ENCODE data around the gene SIGLEC1. TPM values are rescaled to one million over a fixed set of nuclear protein-coding genes. Genes with fewer than 3 reads are reported as not detected.
A peak's percentile ranks its signal among the peaks of the same experiment; 100 is the strongest.

Gene SIGLEC1
- total RNA-seq, 1 experiment from 2014 or later = not detected

DNA sequence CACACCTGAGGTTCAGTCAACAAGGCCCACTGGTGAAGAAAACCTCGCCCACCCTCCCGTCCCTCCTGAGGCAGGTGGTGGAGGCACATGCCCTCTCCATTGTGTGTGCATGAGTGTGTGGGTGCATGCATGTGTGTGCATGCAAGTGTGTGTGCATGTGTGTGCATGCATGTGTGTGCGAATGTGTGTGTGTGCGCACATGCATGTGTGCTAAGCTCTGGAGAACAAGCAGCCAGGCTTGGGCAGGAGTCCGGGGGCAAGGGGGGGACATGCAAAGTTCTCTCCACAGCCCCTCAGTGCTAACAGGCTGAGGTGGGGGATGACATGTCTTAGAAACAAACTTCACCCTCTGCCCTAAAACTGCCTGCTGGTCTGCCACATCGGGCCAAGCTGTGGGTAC is 17.0 kb upstream of the SIGLEC1 start:
- ATAC-seq (no peak), DNase-seq (no peak)
- ChIA-PET POLR2A (ENCODE audit: unreplicated experiment) (interaction anchor here (0.6 kb wide), 1 partner anchor 84 kb away, joined by 3 read pairs; no protein-coding TSS in a partner anchor), CTCF (no interaction called here)
- Histone ChIP-seq H3K4me1 (ENCODE audit: insufficient read depth, low read length) (peaks cover 20% of the 10 kb centered on the region), H3K9ac (ENCODE audit: low read length) (no peak overlapping the region), H3K36me3 (ENCODE audit: low read depth, low read length) (no peaks in the 10 kb centered on the region), H3K9me3 (ENCODE audit: low read length) (no peaks in the 10 kb centered on the region), H3K4me3 (ENCODE audit: low read length) (no peak overlapping the region), H3K27me3 (ENCODE audit: low read length) (no peaks in the 10 kb centered on the region), H4K20me1 (ENCODE audit: low read length) (no peaks in the 10 kb centered on the region), H3K9me2 (replicated peaks; ENCODE audit: low read length) (no peaks in the 10 kb centered on the region), H3F3A (ENCODE audit: low read length, unreplicated experiment) (no peaks in the 10 kb centered on the region), H3K4me2 (ENCODE audit: low read length) (no peak overlapping the region), H2AFZ (ENCODE audit: low read length) (no peak overlapping the region), H3K79me2 (ENCODE audit: low read length) (no peaks in the 10 kb centered on the region), H3K27ac (ENCODE audit: low read length) (no peak overlapping the region)
- TF ChIP-seq, protein P1, sequence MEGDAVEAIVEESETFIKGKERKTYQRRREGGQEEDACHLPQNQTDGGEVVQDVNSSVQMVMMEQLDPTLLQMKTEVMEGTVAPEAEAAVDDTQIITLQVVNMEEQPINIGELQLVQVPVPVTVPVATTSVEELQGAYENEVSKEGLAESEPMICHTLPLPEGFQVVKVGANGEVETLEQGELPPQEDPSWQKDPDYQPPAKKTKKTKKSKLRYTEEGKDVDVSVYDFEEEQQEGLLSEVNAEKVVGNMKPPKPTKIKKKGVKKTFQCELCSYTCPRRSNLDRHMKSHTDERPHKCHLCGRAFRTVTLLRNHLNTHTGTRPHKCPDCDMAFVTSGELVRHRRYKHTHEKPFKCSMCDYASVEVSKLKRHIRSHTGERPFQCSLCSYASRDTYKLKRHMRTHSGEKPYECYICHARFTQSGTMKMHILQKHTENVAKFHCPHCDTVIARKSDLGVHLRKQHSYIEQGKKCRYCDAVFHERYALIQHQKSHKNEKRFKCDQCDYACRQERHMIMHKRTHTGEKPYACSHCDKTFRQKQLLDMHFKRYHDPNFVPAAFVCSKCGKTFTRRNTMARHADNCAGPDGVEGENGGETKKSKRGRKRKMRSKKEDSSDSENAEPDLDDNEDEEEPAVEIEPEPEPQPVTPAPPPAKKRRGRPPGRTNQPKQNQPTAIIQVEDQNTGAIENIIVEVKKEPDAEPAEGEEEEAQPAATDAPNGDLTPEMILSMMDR (conservative IDR thresholded peaks at IDR 0.05; ENCODE audit: low read depth, low read length) = no peak
- TF ChIP-seq EZH2phosphoT487 (IDR thresholded peaks at IDR 0.05; ENCODE audit: borderline replicate concordance, low read length) = no peak
- no peak for TF ChIP-seq EZH2 (IDR thresholded peaks at IDR 0.05; ENCODE audit: low read length, unreplicated experiment)
- intact Hi-C loops (cut with micrococcal nuclease) = no loop called here
- BruUV-seq (replicated peaks) = no TSS peak

DNA sequence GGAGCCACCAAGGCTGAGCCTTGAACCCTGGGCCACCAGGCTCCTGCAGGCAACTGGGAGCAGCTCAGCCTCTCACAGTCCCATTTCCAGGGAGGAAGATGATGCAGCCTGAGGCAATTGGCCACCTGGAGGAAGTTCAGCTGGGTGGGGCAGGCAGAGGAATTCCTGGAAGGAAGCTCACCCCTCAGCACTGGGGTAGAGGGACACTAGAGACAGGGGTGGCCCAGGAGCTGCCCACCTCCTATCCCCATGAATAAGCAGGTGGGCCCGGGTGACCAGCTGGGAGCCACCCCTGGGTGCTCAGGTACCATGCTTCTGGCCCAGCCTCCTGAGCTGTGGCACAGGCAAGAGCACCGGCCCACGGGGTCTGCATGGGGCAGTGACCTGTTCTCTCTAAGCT is 16.5 kb upstream of the SIGLEC1 start:
- Histone ChIP-seq H3K9me3 (ENCODE audit: low read length) (no peaks in the 10 kb centered on the region), H3K4me3 (ENCODE audit: low read length) (no peak overlapping the region), H3K36me3 (ENCODE audit: low read depth, low read length) (no peaks in the 10 kb centered on the region), H4K20me1 (ENCODE audit: low read length) (no peaks in the 10 kb centered on the region), H3K9me2 (replicated peaks; ENCODE audit: low read length) (no peaks in the 10 kb centered on the region), H3F3A (ENCODE audit: low read length, unreplicated experiment) (no peaks in the 10 kb centered on the region), H3K27ac (ENCODE audit: low read length) (no peak overlapping the region), H3K9ac (ENCODE audit: low read length) (no peak overlapping the region), H3K27me3 (ENCODE audit: low read length) (no peaks in the 10 kb centered on the region), H3K79me2 (ENCODE audit: low read length) (no peaks in the 10 kb centered on the region), H3K4me1 (ENCODE audit: insufficient read depth, low read length) (peaks cover 20% of the 10 kb centered on the region), H3K4me2 (ENCODE audit: low read length) (peak overlapping the region; percentile 8; the same call in 1 of the 2 replicates), H2AFZ (ENCODE audit: low read length) (no peak overlapping the region)
- ChIA-PET POLR2A (ENCODE audit: unreplicated experiment) (interaction anchor here (0.6 kb wide), 1 partner anchor 85 kb away, joined by 3 read pairs; no protein-coding TSS in a partner anchor), CTCF (no interaction called here)
- ATAC-seq (peak; percentile 31; the same call in 1 of the 2 replicates), DNase-seq (peak; percentile 57)
- intact Hi-C loops (cut with micrococcal nuclease) = no loop called here
- TF ChIP-seq EZH2phosphoT487 (IDR thresholded peaks at IDR 0.05; ENCODE audit: borderline replicate concordance, low read length) (no peak), EZH2 (IDR thresholded peaks at IDR 0.05; ENCODE audit: low read length, unreplicated experiment) (no peak)
- TF ChIP-seq, protein P1 (conservative IDR thresholded peaks at IDR 0.05; ENCODE audit: low read depth, low read length) = no peak
- no TSS peak for BruUV-seq (replicated peaks)

DNA sequence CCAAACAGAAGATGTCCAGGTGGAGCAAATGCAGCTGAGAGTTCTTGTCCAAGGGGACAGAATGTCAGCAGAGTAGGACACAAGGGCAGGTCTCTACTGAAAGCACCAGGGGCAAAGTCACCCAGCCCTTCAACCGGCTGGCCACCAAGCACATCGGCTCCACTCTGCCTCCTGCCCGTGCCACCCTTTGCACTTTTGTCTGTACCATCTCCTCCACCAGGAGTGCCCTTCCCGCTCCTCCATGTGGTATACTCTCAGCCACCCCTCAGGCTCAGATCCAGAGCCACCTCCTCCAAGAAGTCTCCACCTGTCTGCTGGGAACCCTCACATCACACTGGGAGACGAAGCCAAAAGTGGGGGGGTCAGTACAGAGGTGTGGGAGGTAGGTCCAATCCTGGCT is 16.0 kb upstream of the SIGLEC1 start:
- ChIA-PET POLR2A (ENCODE audit: unreplicated experiment) (no interaction called here), CTCF (no interaction called here)
- Histone ChIP-seq H3K27me3 (ENCODE audit: low read length) (no peaks in the 10 kb centered on the region), H3F3A (ENCODE audit: low read length, unreplicated experiment) (no peaks in the 10 kb centered on the region), H3K36me3 (ENCODE audit: low read depth, low read length) (no peaks in the 10 kb centered on the region), H3K79me2 (ENCODE audit: low read length) (no peaks in the 10 kb centered on the region), H3K4me3 (ENCODE audit: low read length) (no peak overlapping the region), H3K4me1 (ENCODE audit: insufficient read depth, low read length) (peaks cover 20% of the 10 kb centered on the region), H3K4me2 (ENCODE audit: low read length) (peak overlapping the region; percentile 8; the same call in 1 of the 2 replicates), H3K9ac (ENCODE audit: low read length) (no peak overlapping the region), H4K20me1 (ENCODE audit: low read length) (no peaks in the 10 kb centered on the region), H2AFZ (ENCODE audit: low read length) (no peak overlapping the region), H3K9me2 (replicated peaks; ENCODE audit: low read length) (no peaks in the 10 kb centered on the region), H3K27ac (ENCODE audit: low read length) (no peak overlapping the region), H3K9me3 (ENCODE audit: low read length) (no peaks in the 10 kb centered on the region)
- TF ChIP-seq EZH2 (IDR thresholded peaks at IDR 0.05; ENCODE audit: low read length, unreplicated experiment) = no peak
- no peak for TF ChIP-seq EZH2phosphoT487 (IDR thresholded peaks at IDR 0.05; ENCODE audit: borderline replicate concordance, low read length)
- TF ChIP-seq, protein P1 (conservative IDR thresholded peaks at IDR 0.05; ENCODE audit: low read depth, low read length) = no peak
- intact Hi-C loops (cut with micrococcal nuclease) = no loop called here
- ATAC-seq (no peak), DNase-seq (no peak)
- BruUV-seq (replicated peaks) = no TSS peak
